GM19193 (cell line): ENCODE data around the gene USP24.

Source experiments
- POLR2A ChIP-seq: IDR thresholded peaks from 4 replicates; pipeline ENCODE4 v1.6.1; 2011; ENCODE audit not compliant: insufficient read depth, insufficient read length; ENCODE audit errors: extremely low read depth

The USP24 gene

DNA sequence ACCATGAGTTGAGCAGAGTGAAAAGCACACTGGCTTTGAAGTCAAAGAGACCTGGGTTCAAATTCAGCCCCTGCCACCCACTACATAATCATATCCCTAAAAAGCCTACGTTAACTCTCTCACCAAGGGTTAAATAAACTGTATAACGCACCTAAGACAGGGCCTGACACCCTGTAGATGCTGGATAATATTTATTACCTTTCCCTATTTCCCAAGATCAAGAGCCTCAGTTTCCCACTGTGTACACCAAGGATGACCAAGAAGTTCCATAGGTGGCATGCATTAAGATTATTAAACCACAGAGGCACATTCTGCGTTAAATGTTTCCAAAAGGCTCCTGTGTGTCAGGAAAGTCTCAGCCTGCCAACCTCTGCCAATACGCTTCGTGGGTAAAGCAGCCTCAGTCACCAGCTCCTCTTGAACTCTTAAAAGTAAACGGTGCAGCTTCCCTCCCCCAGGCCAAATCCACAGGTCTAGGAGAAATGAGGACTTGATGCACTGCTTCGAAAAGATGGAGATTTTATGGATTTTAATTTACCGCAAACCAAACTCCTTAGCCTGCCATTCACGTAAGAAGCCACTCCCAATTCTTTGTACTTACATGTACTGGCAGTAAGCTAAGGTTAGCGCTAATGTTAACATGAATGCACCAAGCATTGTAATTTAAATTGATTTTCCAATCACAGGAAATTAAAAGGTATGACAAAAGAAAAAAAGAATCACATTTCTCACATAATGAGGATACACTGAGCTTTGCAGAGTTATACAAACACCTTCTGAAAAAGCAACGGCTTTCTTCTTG is 2.6 kb downstream of the USP24 start:
- TF ChIP-seq POLR2A = no peak

DNA sequence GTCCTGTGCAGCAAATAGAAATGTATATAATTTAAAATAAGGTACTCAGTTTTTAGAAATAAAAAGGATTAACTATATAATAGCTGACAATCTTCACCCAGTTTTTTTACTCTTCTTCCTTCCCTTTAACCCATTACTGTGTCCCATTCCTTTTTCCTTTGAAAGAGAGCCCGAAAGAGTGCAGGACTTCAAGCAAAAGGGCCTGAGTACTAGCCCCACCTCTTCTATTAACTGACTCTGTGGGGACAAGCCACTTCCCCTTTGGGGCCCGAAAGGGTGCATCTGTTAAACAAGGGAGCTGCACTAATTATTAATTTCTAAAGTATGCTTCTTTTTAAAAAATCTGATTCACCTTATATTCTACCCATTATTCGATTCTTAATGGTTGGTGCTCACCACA is 3.3 kb downstream of the USP24 start:
- TF ChIP-seq POLR2A = no peak

- no peak for TF ChIP-seq POLR2A
These were observed 4.0 kb downstream of the USP24 start for GRCh38 chr1:55210990-55211801.

DNA sequence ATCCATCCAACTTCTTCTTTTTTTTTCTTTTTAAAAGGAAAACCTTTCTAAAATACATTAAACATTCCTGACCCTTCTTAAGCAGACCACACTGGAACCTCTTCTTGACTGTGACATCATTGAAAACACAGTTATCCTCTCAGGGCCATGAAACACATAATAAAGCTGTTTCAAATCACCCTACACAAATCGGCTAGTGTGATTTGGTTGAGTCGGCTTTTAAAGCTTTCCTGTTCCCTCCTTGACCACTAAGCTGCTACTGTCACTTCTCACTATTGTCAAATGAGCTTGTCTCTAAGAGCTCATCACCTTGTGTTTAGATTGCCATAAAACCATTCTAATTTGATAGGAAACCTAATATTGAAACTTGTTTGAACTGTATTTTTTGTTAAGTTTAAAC is 5.9 kb downstream of the USP24 start:
- TF ChIP-seq POLR2A = no peak

- TF ChIP-seq POLR2A = no peak
These were observed 9.0 kb downstream of the USP24 start for GRCh38 chr1:55206210-55206609.

DNA sequence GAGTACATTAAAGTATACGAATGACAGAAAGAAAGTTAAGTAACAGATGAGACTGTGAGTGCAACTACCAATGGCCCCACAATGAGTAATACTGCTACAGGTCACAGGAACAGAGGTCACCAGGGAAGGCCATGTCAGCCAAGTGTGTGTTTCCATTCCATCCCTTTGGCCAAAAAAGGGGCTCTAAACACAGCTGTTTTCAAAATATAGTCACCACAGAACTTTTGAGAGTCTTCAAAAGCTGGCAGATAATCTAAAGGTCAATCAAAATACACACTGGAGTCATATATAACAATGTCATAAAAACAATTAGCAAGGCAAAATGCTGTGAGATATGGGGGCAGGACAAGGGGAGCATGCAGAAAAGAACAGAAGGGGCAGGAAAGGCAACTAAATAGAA is 10.2 kb downstream of the USP24 start:
- TF ChIP-seq POLR2A = no peak

DNA sequence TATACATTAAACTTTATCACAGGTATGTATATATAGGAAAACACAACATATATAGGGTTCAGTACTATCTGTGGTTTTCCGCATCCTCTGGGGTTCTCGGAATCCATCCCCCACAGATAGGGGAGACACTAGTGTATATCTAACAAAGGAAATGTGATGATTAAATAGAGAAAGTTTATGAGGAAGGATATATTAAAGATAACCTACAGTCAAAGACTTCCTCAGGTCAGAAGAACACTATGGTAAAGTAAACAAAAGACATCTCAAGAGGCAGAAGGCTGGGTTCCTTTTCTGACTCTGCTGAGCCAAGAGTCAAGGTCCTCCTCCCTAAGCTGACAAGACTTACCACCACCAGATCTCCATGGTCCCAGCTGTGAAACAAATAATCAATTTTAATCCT is 12.1 kb downstream of the USP24 start:
- TF ChIP-seq POLR2A = no peak

GRCh38 chr1:55200667-55201066 is 14.5 kb downstream of the USP24 start:
- no peak for TF ChIP-seq POLR2A

- TF ChIP-seq POLR2A = no peak
These were observed 17.1 kb downstream of the USP24 start for GRCh38 chr1:55198044-55198443.

DNA sequence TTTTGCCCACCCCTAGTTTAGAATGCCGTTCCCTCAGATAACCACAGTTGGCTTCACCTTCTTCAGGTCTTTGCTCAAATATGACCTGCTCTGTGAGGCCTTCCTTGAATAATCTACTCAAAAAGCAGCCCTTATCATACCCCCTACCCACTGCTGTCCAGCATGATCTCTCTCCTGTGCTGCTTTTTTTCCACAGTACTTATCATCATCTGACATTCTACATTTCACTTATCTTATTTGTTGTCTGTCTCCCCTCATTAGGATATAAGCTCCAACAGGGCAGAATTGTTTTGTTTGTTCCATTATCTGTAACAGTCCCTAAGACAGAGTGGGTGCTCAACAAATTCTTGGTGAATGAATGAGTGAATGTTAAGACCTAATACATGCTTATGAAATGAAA is 18.1 kb downstream of the USP24 start:
- no peak for TF ChIP-seq POLR2A

GRCh38 chr1:55196433-55197035 is 18.6 kb downstream of the USP24 start:
- TF ChIP-seq POLR2A = no peak

DNA sequence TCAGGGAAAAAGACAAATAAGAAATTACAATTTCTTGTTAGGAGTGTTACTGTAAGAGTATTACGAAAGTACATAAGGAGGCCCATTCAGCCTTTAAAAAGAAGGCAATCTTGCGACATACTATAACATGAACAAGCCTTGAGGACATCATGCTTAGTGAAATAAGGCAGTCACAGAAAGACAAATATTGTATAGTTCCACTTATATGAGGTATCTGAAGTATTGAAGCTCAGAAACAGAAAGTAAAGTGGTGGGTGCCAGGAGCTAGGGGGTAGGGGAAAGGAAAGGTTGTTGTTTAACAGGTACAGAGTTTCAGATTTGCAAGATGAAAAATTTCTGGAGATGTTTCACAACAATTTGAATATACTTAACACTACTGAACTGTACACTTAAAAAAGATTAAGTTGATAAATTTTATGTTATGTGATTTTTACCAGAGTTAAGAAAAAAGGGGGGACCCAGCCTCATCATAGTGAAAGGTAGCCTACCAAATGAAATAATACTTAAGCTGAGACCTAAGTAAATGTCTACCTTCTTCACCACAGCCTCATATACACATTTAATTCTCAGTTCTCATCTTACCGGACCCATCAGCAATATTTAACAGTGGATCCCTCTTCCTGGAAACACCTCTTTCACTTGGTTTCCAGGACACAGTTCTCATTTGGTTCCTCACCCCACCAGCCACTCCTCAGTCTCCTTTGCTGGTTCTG is 19.5 kb downstream of the USP24 start:
- TF ChIP-seq POLR2A = no peak

DNA sequence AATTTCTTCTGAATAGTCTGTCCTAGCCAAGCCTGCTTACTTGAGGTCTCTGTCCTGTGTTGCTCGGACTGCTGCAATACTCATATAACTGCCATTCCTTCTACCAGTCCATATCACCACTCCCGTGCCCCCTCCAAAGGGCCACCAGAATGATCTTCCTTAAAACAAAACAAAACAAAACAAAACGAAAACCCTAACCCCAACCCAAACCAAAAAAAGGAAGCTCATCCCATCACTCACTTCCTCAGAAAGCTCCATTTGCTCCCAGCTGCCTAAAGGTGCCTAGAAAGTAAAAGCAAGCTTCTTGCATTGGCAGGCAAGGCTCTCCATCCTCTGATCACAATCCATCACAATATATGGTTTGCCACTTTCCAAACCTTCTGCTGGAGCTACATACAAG is 20.3 kb downstream of the USP24 start:
- no peak for TF ChIP-seq POLR2A

DNA sequence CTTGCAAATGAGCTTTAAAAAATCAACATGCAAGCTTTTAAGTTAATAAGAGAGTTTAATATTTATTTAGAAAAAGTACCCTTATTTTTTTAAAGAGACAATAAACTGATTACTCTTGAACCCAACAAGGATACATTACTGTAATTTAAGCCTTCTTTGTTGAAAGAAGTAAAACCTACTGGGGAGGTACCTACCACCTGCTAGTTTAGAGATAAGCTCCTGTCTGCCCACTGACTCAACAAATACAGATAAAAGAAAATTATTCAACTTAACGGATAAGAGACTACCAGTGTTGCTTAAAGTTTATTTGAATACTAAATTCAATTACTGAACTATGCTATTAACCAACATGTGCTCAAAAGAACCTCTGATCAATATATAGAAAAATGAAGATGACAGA is 23.1 kb downstream of the USP24 start:
- no peak for TF ChIP-seq POLR2A

GRCh38 chr1:55190109-55190508 is 25.1 kb downstream of the USP24 start:
- no peak for TF ChIP-seq POLR2A

- no peak for TF ChIP-seq POLR2A
These were observed 26.3 kb downstream of the USP24 start for GRCh38 chr1:55188909-55189308.

GRCh38 chr1:55185832-55186231 is 29.3 kb downstream of the USP24 start:
- TF ChIP-seq POLR2A = no peak
